HepG2 (cell line): ENCODE results near the gene TPPP3. TPM values are rescaled to one million over a fixed set of nuclear protein-coding genes. Genes with fewer than 3 reads are reported as not detected.

Experiments
- EEA1 ChIP-seq: sonication (generic); formaldehyde crosslinking; IDR thresholded peaks from 2 replicates; pipeline ENCODE4 v1.5.1; 2020; ENCODE audit warnings: mild to moderate bottlenecking, missing genetic modification reagents, borderline replicate concordance
- GFI1 ChIP-seq: sonication (generic); formaldehyde crosslinking; IDR thresholded peaks from 2 replicates; pipeline ENCODE4 v1.5.0; 2020; ENCODE audit warnings: missing genetic modification reagents, mild to moderate bottlenecking, borderline replicate concordance
- HNRNPL ChIP-seq: fragments of 200-400 bp; formaldehyde crosslinking; IDR thresholded peaks from 2 replicates; pipeline ENCODE4 v1.6.1; 2017; ENCODE audit warnings: mild to moderate bottlenecking, low read depth, low read length
- MTA1 ChIP-seq: sonication (generic); formaldehyde crosslinking; IDR thresholded peaks from 2 replicates; pipeline ENCODE4 v1.4.0; 2020; ENCODE audit warnings: missing genetic modification reagents, mild to moderate bottlenecking, borderline replicate concordance
- POLR2AphosphoS5 ChIP-seq: IDR thresholded peaks from 2 replicates; pipeline ENCODE4 v1.6.1; 2012; ENCODE audit warnings: low read depth, low read length
- REXO4 ChIP-seq: sonication (generic); formaldehyde crosslinking; IDR thresholded peaks from 2 replicates; pipeline ENCODE4 v1.8.0; 2022; ENCODE audit warnings: missing genetic modification reagents, mild to moderate bottlenecking, borderline replicate concordance
- SP140L ChIP-seq: sonication (generic); formaldehyde crosslinking; IDR thresholded peaks from 2 replicates; pipeline ENCODE4 v1.4.0; 2020; ENCODE audit warnings: missing genetic modification reagents, borderline replicate concordance
- TGIF2 ChIP-seq: IDR thresholded peaks from 2 replicates; pipeline ENCODE4 v1.6.1; 2016; ENCODE audit warnings: control low read depth, missing compliant biosample characterization
- ZFP90 ChIP-seq: sonication (generic); formaldehyde crosslinking; IDR thresholded peaks from 2 replicates; pipeline ENCODE4 v1.8.0; 2022; ENCODE audit warnings: missing genetic modification reagents, mild to moderate bottlenecking, inconsistent platforms, borderline replicate concordance
- ZNF607 ChIP-seq: sonication (generic); formaldehyde crosslinking; IDR thresholded peaks from 2 replicates; pipeline ENCODE4 v1.5.1; 2020; ENCODE audit warnings: missing genetic modification reagents, mild to moderate bottlenecking, borderline replicate concordance
- ZNF883 ChIP-seq: sonication (generic); formaldehyde crosslinking; IDR thresholded peaks from 2 replicates; pipeline ENCODE4 v1.5.1; 2020; ENCODE audit warnings: mild to moderate bottlenecking, missing genetic modification reagents; ENCODE audit errors: not compliant biosample characterization
- polyA plus RNA-seq, 8 experiments: library from polyadenylated mRNA; depleted of rRNA in 3 of 8; stranded (reverse) in 7 of 8; unstranded in 1 of 8; fragments of >200 nt; fragmentation: Illumina TruSeq in 4 of 8; extraction: Trizol in 4 of 8; gene quantifications; 2 replicates each; pipeline versions ENCODE4 v1.2.1 to v1.2.3, GENCODE V29; 2011 to 2016; ENCODE audit warnings: low read depth in 4 of 8, missing spikeins in 1 of 8, mixed read lengths in 1 of 8; ENCODE audit not compliant: insufficient read depth in 1 of 8
- total RNA-seq, 5 experiments: library from RNA; depleted of rRNA; stranded (reverse); fragments of >200 nt; fragmentation: Illumina TruSeq; extraction: Trizol; gene quantifications; 2 replicates each; pipeline ENCODE4 v1.2.3, GENCODE V29; 2016; ENCODE audit warnings: low read depth in 1 of 5
- TF ChIP-seq, protein P1 (sequence below): sonication (generic); formaldehyde crosslinking; IDR thresholded peaks from 2 replicates; pipeline ENCODE4 v1.4.0; 2020; ENCODE audit warnings: missing genetic modification reagents
- TF ChIP-seq, protein P2 (sequence below): IDR thresholded peaks from 2 replicates; pipeline ENCODE4 v1.6.1; 2016; ENCODE audit warnings: low read depth, missing genetic modification reagents, missing compliant biosample characterization
- TF ChIP-seq, protein P3 (sequence below): sonication (generic); formaldehyde crosslinking; IDR thresholded peaks from 2 replicates; pipeline ENCODE4 v1.4.0; 2020; ENCODE audit warnings: missing genetic modification reagents
- TF ChIP-seq, protein P4 (sequence below): sonication (generic); formaldehyde crosslinking; IDR thresholded peaks from 2 replicates; pipeline ENCODE4 v1.5.0; 2020; ENCODE audit warnings: missing genetic modification reagents, mild to moderate bottlenecking, borderline replicate concordance

Gene TPPP3
- total and polyA plus RNA-seq, 2 of the 13 experiments (the other 11 are each of a cell fraction or from before 2014, with no cell fraction given), result 0.16 to 0.44 TPM

DNA sequence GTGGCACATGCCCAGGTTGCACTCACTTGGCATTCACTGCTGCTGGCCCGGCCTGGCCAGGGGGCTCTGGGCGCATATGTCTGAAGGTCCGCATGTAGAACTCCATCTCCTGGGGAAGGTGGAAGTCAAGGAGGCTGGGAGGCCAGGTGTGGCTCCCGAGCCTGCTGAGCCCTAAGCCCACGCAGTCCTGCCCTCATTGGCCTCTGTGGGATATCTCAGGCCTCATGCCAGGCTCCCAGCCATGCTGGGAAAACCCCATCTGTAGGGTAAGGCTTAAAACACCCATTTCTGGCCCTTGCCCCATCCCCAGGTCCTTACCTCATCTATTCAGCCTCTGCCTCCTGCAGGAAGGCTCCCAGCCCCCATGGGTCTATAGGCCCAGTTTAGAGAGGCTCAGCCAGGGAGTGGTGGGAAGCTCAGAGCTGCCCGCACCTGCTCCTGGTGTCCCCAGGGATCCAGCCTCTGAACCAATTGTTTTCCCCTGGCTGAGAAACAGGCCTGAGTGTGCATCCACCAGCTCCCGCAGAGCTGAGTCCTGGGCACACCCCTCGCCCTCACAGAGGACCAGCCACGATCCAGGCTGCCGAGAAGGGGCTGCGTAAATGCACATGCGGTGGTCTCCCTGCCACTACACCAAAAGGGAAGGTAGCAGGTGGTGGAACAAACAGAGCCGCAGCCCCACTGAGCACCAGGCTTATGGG lies 2.3 kb upstream of the TPPP3 start (continued):
- TF ChIP-seq, protein P1, sequence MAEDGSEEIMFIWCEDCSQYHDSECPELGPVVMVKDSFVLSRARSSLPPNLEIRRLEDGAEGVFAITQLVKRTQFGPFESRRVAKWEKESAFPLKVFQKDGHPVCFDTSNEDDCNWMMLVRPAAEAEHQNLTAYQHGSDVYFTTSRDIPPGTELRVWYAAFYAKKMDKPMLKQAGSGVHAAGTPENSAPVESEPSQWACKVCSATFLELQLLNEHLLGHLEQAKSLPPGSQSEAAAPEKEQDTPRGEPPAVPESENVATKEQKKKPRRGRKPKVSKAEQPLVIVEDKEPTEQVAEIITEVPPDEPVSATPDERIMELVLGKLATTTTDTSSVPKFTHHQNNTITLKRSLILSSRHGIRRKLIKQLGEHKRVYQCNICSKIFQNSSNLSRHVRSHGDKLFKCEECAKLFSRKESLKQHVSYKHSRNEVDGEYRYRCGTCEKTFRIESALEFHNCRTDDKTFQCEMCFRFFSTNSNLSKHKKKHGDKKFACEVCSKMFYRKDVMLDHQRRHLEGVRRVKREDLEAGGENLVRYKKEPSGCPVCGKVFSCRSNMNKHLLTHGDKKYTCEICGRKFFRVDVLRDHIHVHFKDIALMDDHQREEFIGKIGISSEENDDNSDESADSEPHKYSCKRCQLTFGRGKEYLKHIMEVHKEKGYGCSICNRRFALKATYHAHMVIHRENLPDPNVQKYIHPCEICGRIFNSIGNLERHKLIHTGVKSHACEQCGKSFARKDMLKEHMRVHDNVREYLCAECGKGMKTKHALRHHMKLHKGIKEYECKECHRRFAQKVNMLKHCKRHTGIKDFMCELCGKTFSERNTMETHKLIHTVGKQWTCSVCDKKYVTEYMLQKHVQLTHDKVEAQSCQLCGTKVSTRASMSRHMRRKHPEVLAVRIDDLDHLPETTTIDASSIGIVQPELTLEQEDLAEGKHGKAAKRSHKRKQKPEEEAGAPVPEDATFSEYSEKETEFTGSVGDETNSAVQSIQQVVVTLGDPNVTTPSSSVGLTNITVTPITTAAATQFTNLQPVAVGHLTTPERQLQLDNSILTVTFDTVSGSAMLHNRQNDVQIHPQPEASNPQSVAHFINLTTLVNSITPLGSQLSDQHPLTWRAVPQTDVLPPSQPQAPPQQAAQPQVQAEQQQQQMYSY, result no peak
- TF ChIP-seq EEA1 (CRISPR knock-in tag), result no peak
- no peak for TF ChIP-seq ZFP90 (CRISPR knock-in tag)
- no peak for TF ChIP-seq REXO4 (CRISPR knock-in tag)
- TF ChIP-seq, protein P2, sequence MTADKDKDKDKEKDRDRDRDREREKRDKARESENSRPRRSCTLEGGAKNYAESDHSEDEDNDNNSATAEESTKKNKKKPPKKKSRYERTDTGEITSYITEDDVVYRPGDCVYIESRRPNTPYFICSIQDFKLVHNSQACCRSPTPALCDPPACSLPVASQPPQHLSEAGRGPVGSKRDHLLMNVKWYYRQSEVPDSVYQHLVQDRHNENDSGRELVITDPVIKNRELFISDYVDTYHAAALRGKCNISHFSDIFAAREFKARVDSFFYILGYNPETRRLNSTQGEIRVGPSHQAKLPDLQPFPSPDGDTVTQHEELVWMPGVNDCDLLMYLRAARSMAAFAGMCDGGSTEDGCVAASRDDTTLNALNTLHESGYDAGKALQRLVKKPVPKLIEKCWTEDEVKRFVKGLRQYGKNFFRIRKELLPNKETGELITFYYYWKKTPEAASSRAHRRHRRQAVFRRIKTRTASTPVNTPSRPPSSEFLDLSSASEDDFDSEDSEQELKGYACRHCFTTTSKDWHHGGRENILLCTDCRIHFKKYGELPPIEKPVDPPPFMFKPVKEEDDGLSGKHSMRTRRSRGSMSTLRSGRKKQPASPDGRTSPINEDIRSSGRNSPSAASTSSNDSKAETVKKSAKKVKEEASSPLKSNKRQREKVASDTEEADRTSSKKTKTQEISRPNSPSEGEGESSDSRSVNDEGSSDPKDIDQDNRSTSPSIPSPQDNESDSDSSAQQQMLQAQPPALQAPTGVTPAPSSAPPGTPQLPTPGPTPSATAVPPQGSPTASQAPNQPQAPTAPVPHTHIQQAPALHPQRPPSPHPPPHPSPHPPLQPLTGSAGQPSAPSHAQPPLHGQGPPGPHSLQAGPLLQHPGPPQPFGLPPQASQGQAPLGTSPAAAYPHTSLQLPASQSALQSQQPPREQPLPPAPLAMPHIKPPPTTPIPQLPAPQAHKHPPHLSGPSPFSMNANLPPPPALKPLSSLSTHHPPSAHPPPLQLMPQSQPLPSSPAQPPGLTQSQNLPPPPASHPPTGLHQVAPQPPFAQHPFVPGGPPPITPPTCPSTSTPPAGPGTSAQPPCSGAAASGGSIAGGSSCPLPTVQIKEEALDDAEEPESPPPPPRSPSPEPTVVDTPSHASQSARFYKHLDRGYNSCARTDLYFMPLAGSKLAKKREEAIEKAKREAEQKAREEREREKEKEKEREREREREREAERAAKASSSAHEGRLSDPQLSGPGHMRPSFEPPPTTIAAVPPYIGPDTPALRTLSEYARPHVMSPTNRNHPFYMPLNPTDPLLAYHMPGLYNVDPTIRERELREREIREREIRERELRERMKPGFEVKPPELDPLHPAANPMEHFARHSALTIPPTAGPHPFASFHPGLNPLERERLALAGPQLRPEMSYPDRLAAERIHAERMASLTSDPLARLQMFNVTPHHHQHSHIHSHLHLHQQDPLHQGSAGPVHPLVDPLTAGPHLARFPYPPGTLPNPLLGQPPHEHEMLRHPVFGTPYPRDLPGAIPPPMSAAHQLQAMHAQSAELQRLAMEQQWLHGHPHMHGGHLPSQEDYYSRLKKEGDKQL, result no peak
- TF ChIP-seq MTA1 (CRISPR knock-in tag), result 0 out of 2 replicates have a peak, but pooled peaks have one; percentile 2
- peak; percentile 75 for TF ChIP-seq ZNF883 (CRISPR knock-in tag)
- TF ChIP-seq, protein P3, sequence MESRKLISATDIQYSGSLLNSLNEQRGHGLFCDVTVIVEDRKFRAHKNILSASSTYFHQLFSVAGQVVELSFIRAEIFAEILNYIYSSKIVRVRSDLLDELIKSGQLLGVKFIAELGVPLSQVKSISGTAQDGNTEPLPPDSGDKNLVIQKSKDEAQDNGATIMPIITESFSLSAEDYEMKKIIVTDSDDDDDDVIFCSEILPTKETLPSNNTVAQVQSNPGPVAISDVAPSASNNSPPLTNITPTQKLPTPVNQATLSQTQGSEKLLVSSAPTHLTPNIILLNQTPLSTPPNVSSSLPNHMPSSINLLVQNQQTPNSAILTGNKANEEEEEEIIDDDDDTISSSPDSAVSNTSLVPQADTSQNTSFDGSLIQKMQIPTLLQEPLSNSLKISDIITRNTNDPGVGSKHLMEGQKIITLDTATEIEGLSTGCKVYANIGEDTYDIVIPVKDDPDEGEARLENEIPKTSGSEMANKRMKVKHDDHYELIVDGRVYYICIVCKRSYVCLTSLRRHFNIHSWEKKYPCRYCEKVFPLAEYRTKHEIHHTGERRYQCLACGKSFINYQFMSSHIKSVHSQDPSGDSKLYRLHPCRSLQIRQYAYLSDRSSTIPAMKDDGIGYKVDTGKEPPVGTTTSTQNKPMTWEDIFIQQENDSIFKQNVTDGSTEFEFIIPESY (CRISPR knock-in tag), result no peak
- TF ChIP-seq TGIF2 (CRISPR knock-in tag), result no peak
- no peak for TF ChIP-seq POLR2AphosphoS5
- TF ChIP-seq HNRNPL, result peak; percentile 54; the same call in 1 of the 2 replicates
- TF ChIP-seq, protein P4, sequence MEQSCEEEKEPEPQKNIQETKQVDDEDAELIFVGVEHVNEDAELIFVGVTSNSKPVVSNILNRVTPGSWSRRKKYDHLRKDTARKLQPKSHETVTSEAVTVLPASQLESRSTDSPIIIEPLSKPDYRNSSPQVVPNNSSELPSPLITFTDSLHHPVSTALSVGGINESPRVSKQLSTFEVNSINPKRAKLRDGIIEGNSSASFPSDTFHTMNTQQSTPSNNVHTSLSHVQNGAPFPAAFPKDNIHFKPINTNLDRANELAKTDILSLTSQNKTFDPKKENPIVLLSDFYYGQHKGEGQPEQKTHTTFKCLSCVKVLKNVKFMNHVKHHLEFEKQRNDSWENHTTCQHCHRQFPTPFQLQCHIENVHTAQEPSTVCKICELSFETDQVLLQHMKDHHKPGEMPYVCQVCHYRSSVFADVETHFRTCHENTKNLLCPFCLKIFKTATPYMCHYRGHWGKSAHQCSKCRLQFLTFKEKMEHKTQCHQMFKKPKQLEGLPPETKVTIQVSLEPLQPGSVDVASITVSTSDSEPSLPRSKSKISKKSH, result no peak
- no peak for TF ChIP-seq ZNF607
- TF ChIP-seq SP140L, result no peak
- no peak for TF ChIP-seq GFI1 (CRISPR knock-in tag)
